ENCODE data around the gene SLC35B3.

GRCh38 chr6:8387942-8388437, 47.4 kb downstream of the SLC35B3 start:
- TF ChIP-seq, protein P1, sequence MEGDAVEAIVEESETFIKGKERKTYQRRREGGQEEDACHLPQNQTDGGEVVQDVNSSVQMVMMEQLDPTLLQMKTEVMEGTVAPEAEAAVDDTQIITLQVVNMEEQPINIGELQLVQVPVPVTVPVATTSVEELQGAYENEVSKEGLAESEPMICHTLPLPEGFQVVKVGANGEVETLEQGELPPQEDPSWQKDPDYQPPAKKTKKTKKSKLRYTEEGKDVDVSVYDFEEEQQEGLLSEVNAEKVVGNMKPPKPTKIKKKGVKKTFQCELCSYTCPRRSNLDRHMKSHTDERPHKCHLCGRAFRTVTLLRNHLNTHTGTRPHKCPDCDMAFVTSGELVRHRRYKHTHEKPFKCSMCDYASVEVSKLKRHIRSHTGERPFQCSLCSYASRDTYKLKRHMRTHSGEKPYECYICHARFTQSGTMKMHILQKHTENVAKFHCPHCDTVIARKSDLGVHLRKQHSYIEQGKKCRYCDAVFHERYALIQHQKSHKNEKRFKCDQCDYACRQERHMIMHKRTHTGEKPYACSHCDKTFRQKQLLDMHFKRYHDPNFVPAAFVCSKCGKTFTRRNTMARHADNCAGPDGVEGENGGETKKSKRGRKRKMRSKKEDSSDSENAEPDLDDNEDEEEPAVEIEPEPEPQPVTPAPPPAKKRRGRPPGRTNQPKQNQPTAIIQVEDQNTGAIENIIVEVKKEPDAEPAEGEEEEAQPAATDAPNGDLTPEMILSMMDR (IDR thresholded peaks at IDR 0.05) = no peak
- TF ChIP-seq POLR2A (IDR thresholded peaks at IDR 0.05) = no peak

Measured in body of pancreas (tissue), 4 donors.